GM21576 (cell line): ENCODE measurements around the gene DCAKD.

Experiments used
- ATAC-seq: cut with Tn5 transposase; IDR thresholded peaks from one replicate; pipeline ENCODE4 v1.9.1; 2021; ENCODE audit warnings: mild to moderate bottlenecking, moderate library complexity; ENCODE audit not compliant: unreplicated experiment

The DCAKD gene

GRCh38 chr17:44977065-44977464 lies 74.4 kb downstream of the DCAKD start:
- ATAC-seq: no peak

GRCh38 chr17:44976206-44976605 lies 75.2 kb downstream of the DCAKD start:
- ATAC-seq: no peak
